ENCODE measurements around the gene ACOX3. TPM values are rescaled to one million over a fixed set of nuclear protein-coding genes. Genes with fewer than 3 reads are reported as not detected.

The ACOX3 gene
- total RNA-seq, 1 experiment from 2014 or later: 12.2 TPM

GRCh38 chr4:8474856-8475255, 34.3 kb upstream of the ACOX3 start:
- Histone ChIP-seq H3K9ac (ENCODE audit: low read length) (no peak overlapping the region), H3K79me2 (ENCODE audit: low read length) (no peaks in the 10 kb centered on the region), H3K9me2 (replicated peaks; ENCODE audit: low read length) (no peaks in the 10 kb centered on the region), H3K4me1 (ENCODE audit: insufficient read depth, low read length) (no peaks in the 10 kb centered on the region; the same call in 1 of the 2 replicates), H3K27ac (ENCODE audit: low read length) (no peak overlapping the region), H4K20me1 (ENCODE audit: low read length) (no peaks in the 10 kb centered on the region), H3K4me2 (ENCODE audit: low read length) (no peak overlapping the region), H3K9me3 (ENCODE audit: low read length) (no peaks in the 10 kb centered on the region), H3K36me3 (ENCODE audit: low read depth, low read length) (no peaks in the 10 kb centered on the region), H2AFZ (ENCODE audit: low read length) (no peak overlapping the region), H3K4me3 (ENCODE audit: low read length) (no peak overlapping the region), H3F3A (ENCODE audit: low read length, unreplicated experiment) (no peaks in the 10 kb centered on the region), H3K27me3 (ENCODE audit: low read length) (no peaks in the 10 kb centered on the region)
- DNase-seq: no peak
- intact Hi-C loops (cut with micrococcal nuclease): no loop called here
- ATAC-seq: no peak
- ChIA-PET POLR2A (ENCODE audit: unreplicated experiment) (no interaction called here), CTCF (no interaction called here)
- BruUV-seq (replicated peaks): no TSS peak
- TF ChIP-seq EZH2phosphoT487 (IDR thresholded peaks at IDR 0.05; ENCODE audit: borderline replicate concordance, low read length) (no peak), CTCF (conservative IDR thresholded peaks at IDR 0.05; ENCODE audit: low read depth, low read length) (no peak), EZH2 (IDR thresholded peaks at IDR 0.05; ENCODE audit: low read length, unreplicated experiment) (no peak)

- H3K9ac ChIP-seq (ENCODE audit: low read length): no peak overlapping the region
- CTCF ChIA-PET: interaction anchor here (1.0 kb wide), 1 partner anchor 112 kb away, joined by 4 read pairs; no protein-coding TSS in a partner anchor
- no peaks in the 10 kb centered on the region for H3K27me3 ChIP-seq (ENCODE audit: low read length)
- H4K20me1 ChIP-seq (ENCODE audit: low read length): no peaks in the 10 kb centered on the region
- DNase-seq (no peak), ATAC-seq (no peak)
- no peaks in the 10 kb centered on the region for H3K9me3 ChIP-seq (ENCODE audit: low read length)
- no peak overlapping the region for H3K4me3 ChIP-seq (ENCODE audit: low read length)
- H3K27ac ChIP-seq (ENCODE audit: low read length): no peak overlapping the region
- no peak overlapping the region for H2AFZ ChIP-seq (ENCODE audit: low read length)
- no peaks in the 10 kb centered on the region; the same call in 1 of the 2 replicates for H3K4me1 ChIP-seq (ENCODE audit: insufficient read depth, low read length)
- no peaks in the 10 kb centered on the region for H3F3A ChIP-seq (ENCODE audit: low read length, unreplicated experiment)
- no TSS peak for BruUV-seq (replicated peaks)
- H3K4me2 ChIP-seq (ENCODE audit: low read length): no peak overlapping the region
- POLR2A ChIA-PET (ENCODE audit: unreplicated experiment): no interaction called here
- peaks cover 2% of the 10 kb centered on the region; the same call in 1 of the 2 replicates for H3K36me3 ChIP-seq (ENCODE audit: low read depth, low read length)
- intact Hi-C loops (cut with micrococcal nuclease): no loop called here
- no peak for TF ChIP-seq EZH2phosphoT487 (IDR thresholded peaks at IDR 0.05; ENCODE audit: borderline replicate concordance, low read length)
- TF ChIP-seq CTCF (conservative IDR thresholded peaks at IDR 0.05; ENCODE audit: low read depth, low read length): no peak
- no peak for TF ChIP-seq EZH2 (IDR thresholded peaks at IDR 0.05; ENCODE audit: low read length, unreplicated experiment)
- no peaks in the 10 kb centered on the region for H3K79me2 ChIP-seq (ENCODE audit: low read length)
- no peaks in the 10 kb centered on the region for H3K9me2 ChIP-seq (replicated peaks; ENCODE audit: low read length)
Measured at GRCh38 chr4:8473920-8474590, 33.5 kb upstream of the ACOX3 start.

GRCh38 chr4:8473198-8473919, 32.8 kb upstream of the ACOX3 start:
- CTCF ChIA-PET: interaction anchor here (0.5 to 1.0 kb wide), 2 partner anchors 113 to 135 kb away, joined by 3 to 4 read pairs; no protein-coding TSS in a partner anchor
- H4K20me1 ChIP-seq (ENCODE audit: low read length): no peaks in the 10 kb centered on the region
- H3K27ac ChIP-seq (ENCODE audit: low read length): no peak overlapping the region

More at GRCh38 chr4:8473198-8473919, 32.8 kb upstream of the ACOX3 start:
- Histone ChIP-seq H3K4me3 (ENCODE audit: low read length) (no peak overlapping the region), H2AFZ (ENCODE audit: low read length) (no peak overlapping the region), H3K27me3 (ENCODE audit: low read length) (no peaks in the 10 kb centered on the region), H3K9ac (ENCODE audit: low read length) (no peak overlapping the region), H3K36me3 (ENCODE audit: low read depth, low read length) (peaks cover 3% of the 10 kb centered on the region; the same call in 1 of the 2 replicates), H3K9me2 (replicated peaks; ENCODE audit: low read length) (no peaks in the 10 kb centered on the region), H3F3A (ENCODE audit: low read length, unreplicated experiment) (no peaks in the 10 kb centered on the region), H3K9me3 (ENCODE audit: low read length) (no peaks in the 10 kb centered on the region), H3K4me2 (ENCODE audit: low read length) (no peak overlapping the region), H3K4me1 (ENCODE audit: insufficient read depth, low read length) (no peaks in the 10 kb centered on the region; the same call in 1 of the 2 replicates), H3K79me2 (ENCODE audit: low read length) (no peaks in the 10 kb centered on the region)
- POLR2A ChIA-PET (ENCODE audit: unreplicated experiment): no interaction called here
- no peak for ATAC-seq
- intact Hi-C loops (cut with micrococcal nuclease): no loop called here
- TF ChIP-seq CTCF (conservative IDR thresholded peaks at IDR 0.05; ENCODE audit: low read depth, low read length) (no peak), EZH2phosphoT487 (IDR thresholded peaks at IDR 0.05; ENCODE audit: borderline replicate concordance, low read length) (no peak), EZH2 (IDR thresholded peaks at IDR 0.05; ENCODE audit: low read length, unreplicated experiment) (no peak)
- DNase-seq: no peak
- BruUV-seq (replicated peaks): no TSS peak
